Epithelial cell of esophagus (primary cell): ENCODE data around the gene SPG11.

Experiments used
- DNase-seq: peaks from one replicate; pipeline ENCODE4 v3.0.0; 2010; ENCODE audit warnings: low read depth
- H3K4me3 ChIP-seq: 2 replicates; pipeline ENCODE4 v1.5.1; 2011; ENCODE audit warnings: mild to moderate bottlenecking, low read length, control low read depth
- TF ChIP-seq, protein P1 (sequence below): IDR thresholded peaks from 2 replicates; pipeline ENCODE4 v1.5.1; 2011; ENCODE audit warnings: low read depth, mild to moderate bottlenecking, low read length, control low read depth, inconsistent platforms; ENCODE audit not compliant: insufficient read depth; ENCODE audit errors: missing control alignments

Gene SPG11

DNA sequence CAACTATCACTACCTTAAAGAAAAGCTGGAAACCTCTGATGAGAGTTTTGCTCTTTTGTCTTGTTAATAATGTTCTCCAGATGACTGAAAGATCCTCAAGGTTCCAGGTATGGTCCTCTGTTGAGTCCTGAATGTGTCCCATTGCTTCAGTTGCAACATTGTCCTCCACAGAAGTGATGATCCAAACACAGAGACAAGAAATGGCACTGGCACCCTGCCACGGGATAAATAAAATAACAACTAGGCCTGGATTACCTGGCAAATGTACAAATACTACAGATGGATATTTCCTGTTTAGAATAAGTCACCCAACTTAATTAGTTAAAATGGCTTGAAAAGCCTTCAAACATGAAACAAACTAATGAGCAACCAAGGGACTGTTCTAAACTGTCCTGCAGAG, 68.2 kb downstream of the SPG11 start:
- no peak for DNase-seq
- TF ChIP-seq, protein P1, sequence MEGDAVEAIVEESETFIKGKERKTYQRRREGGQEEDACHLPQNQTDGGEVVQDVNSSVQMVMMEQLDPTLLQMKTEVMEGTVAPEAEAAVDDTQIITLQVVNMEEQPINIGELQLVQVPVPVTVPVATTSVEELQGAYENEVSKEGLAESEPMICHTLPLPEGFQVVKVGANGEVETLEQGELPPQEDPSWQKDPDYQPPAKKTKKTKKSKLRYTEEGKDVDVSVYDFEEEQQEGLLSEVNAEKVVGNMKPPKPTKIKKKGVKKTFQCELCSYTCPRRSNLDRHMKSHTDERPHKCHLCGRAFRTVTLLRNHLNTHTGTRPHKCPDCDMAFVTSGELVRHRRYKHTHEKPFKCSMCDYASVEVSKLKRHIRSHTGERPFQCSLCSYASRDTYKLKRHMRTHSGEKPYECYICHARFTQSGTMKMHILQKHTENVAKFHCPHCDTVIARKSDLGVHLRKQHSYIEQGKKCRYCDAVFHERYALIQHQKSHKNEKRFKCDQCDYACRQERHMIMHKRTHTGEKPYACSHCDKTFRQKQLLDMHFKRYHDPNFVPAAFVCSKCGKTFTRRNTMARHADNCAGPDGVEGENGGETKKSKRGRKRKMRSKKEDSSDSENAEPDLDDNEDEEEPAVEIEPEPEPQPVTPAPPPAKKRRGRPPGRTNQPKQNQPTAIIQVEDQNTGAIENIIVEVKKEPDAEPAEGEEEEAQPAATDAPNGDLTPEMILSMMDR: no peak
- H3K4me3 ChIP-seq: no peak overlapping the region

DNA sequence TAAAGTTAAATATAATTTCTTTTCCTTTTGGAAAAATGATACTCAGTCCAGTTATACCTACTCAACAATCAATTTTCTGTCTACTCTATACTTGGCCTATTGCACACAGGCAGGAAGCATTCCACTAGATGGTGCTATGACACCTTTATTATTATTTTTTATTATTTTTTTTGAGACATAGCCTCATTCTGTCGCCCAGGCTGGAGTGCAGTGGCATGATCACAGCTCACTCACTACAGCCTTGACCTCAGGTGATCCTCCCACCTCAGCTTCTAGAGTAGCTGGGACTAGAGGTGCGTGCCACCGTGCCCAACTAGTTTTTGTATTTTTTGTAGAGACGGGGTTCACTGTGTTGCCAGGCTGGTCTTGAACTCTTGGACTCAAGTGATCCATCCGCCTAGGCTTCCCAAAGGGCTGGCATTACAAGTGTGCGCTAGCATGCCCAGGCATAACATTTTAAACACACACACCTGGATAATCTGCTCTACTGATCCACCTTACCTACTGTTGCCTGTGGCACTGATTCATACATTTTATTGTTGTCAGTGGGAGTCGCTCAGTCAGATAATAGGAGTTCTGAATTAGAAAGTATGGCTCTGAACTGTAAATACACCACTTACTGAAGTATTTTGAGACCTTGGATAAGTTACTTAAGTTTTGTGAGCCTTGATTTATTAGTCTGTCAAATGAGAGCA, 70.3 kb downstream of the SPG11 start:
- peak; percentile 41 for DNase-seq
- TF ChIP-seq, protein P1: peak; percentile 41
- H3K4me3 ChIP-seq: no peak overlapping the region

GRCh38 chr15:44591326-44591725, 72.1 kb downstream of the SPG11 start:
- peak; percentile 81 for DNase-seq
- TF ChIP-seq, protein P1: no peak
- H3K4me3 ChIP-seq: no peak overlapping the region

DNA sequence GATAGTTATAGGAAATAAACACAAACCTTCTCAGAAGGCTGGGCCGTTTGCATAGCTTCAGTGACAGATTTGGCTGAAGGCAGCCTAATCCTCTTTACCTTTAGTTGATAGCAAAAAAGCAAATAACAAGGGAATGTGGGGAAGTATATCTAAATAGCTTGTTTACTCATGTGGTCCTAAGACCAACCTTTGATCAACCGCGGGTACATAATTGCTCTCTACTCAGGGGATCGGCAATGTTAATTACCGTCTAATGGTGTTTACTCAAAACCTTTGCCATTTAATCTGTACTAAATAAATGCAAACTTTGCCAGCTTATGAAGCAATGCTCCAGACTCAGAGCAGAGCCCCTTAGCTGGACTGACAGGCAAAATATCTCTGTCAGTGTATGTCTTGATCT, 74.9 kb downstream of the SPG11 start:
- DNase-seq: no peak
- TF ChIP-seq, protein P1: no peak
- H3K4me3 ChIP-seq: no peak overlapping the region

DNA sequence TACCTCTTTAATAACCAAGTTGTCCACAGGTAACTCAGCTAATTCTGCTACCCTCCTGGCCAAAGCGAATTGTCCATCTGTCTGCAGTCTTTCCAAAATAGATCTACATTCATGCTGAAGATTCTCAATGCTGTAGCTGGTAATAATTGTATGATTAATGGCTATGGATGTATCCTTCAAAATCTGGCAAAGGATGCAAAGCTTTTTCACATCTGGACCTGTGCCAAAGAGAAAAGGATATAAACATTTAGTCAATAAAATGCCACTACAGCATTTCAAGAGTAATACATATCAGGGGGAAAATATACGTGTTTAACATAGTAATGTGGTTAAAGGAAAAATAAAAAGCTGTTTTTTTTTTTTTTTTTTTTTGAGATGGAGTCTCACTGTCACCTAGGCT, 77.8 kb downstream of the SPG11 start:
- DNase-seq: no peak

GRCh38 chr15:44584162-44584749, 79.2 kb downstream of the SPG11 start:
- no peak overlapping the region for H3K4me3 ChIP-seq
- TF ChIP-seq, protein P1: peak; percentile 72
- peak; percentile 65 for DNase-seq

More for the DNA sequence above, 77.8 kb downstream of the SPG11 start:
- no peak overlapping the region for H3K4me3 ChIP-seq
- TF ChIP-seq, protein P1: no peak

DNA sequence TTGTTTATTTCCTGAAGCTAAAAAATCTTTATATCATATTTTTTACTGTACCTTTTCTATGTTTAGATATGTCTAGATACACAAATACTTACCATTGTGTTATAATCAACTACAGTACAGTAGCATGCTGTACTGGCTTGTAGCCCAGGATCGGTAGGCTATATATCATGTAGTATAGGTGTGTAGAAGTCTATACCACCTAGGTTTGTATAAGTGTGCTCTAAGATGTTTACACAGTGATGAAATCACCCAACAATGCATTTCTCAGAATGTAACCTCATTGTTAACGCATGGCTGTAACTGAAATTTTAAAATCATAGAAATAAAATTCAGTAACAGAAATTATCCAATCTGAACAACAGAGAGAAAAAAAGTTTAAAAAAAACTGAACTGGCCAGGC, 83.4 kb downstream of the SPG11 start:
- no peak overlapping the region for H3K4me3 ChIP-seq
- peak; percentile 50 for DNase-seq
- TF ChIP-seq, protein P1: no peak
